Esophagus squamous epithelium (tissue), 5 donors: ENCODE measurements around the gene ATXN1. TPM values are rescaled to one million over a fixed set of nuclear protein-coding genes. Genes with fewer than 3 reads are reported as not detected.

Experiments used
- DNase-seq: peaks from one replicate; lab custom pipeline; 2025; lab: John Stamatoyannopoulos, UW
- H3K27ac ChIP-seq, 4 donors: fragments of 200-600 bp; sonication (generic); one replicate each; pipeline ENCODE4 v1.5.1; 2016 to 2019; ENCODE audit warnings: mild to moderate bottlenecking in 1 of 4
- H3K27me3 ChIP-seq, 4 donors: fragments of 200-600 bp; sonication (generic); 1 replicate in 3 of 4; 2 replicates in 1 of 4; pipeline versions ENCODE4 v1.5.1 to v1.6.0; 2017 to 2021; ENCODE audit warnings: antibody characterized with exemption in 1 of 4
- H3K36me3 ChIP-seq, 3 donors: fragments of 200-600 bp; sonication (generic); one replicate each; pipeline ENCODE4 v1.5.1; 2016 to 2019
- H3K4me1 ChIP-seq, 3 donors: fragments of 200-600 bp; sonication (generic); one replicate each; pipeline ENCODE4 v1.5.1; 2017 to 2019
- H3K4me3 ChIP-seq, 4 donors: fragments of 200-600 bp; sonication (generic); 1 replicate in 3 of 4; 2 replicates in 1 of 4; pipeline ENCODE4 v1.5.1; 2016 to 2019; ENCODE audit warnings: mild to moderate bottlenecking in 2 of 4, moderate library complexity in 1 of 4
- H3K9me3 ChIP-seq, 3 donors: fragments of 200-600 bp; sonication (generic); one replicate each; pipeline ENCODE4 v1.5.1; 2016 to 2019
- CTCF ChIP-seq, 6 experiments: fragments of 450-650 bp in 4 of 6; fragments of 200-600 bp in 2 of 6; sonication (generic) in 2 of 6; IDR thresholded peaks; one replicate each; pipeline ENCODE4 v1.5.1; 2016 to 2019; ENCODE audit warnings: antibody characterized with exemption in 6 of 6, mild to moderate bottlenecking in 4 of 6, moderate library complexity in 4 of 6
- POLR2A ChIP-seq, 4 donors: fragments of 450-650 bp; IDR thresholded peaks; one replicate each; pipeline ENCODE4 v1.6.1; 2017; ENCODE audit warnings: antibody characterized with exemption in 4 of 4, mild to moderate bottlenecking in 4 of 4, moderate library complexity in 3 of 4
- whole genome bisulfite sequencing, 2 donors: methylation state at CpG; one replicate each; pipeline ENCODE4 v1.1.5; 2018; 5-methylcytosine and 5-hydroxymethylcytosine counted together
- intact Hi-C: fragments of 100-400 bp; cut with DNase I; formaldehyde crosslinking; loops from one replicate; pipeline ENCODE4 v1.15.0; 2022
- total RNA-seq, 4 donors: library from RNA; depleted of rRNA; stranded (reverse); fragments of >200 nt; gene quantifications; one replicate each; pipeline ENCODE4 v1.1.0, GENCODE V29; 2016
- donor health status: DM: yes; HTN: yes; CAD: no.

The ATXN1 gene
- total RNA-seq, 4 donors from 2014 or later = 17.5 to 50.5 (median 28.5) TPM

DNA sequence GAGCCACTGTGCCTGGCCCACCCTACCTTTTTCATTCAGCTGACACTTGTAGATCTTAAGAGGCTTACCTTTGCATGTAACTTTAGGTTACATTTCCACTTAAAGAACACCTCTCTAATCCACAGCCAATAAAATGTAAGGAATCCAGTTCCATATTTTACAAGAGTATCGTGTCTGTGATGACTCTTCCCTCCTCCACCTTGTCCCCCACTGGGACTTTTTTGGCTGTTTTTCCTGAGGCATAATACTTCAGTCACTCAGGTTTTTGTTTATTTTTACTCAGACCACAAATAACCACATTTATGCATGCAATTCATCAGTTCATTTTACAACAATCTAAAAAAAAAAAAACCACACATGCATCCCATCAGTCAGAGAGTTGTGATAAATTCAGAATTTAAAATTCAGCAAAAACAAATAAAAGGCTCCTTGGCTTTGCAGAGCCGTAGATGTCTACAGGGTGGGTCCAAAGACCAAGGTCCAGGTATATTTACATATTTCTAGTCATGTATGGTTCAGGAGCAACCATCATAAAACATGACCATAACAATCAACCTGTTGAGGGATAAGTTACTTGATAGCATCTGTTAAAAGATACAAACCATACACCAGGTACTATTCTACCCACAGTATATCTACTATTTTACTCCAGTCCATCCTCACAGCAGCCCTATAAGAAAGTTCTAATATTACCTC, 9.9 kb downstream of the ATXN1 start:
- 76 to 80% methylated on average over 2 of the region's 2 CpGs for WGBS, 2 donors
- peaks cover 0 to 35% (median 0%) of the 10 kb centered on the region in 3 donors for H3K36me3 ChIP-seq
- peak overlapping the region in 2 of 4 donors; percentile 23 to 81 for H3K27ac ChIP-seq
- intact Hi-C loops = no loop called here
- H3K4me3 ChIP-seq = no peak overlapping the region
- DNase-seq = no peak
- TF ChIP-seq CTCF (IDR thresholded peaks at IDR 0.05) = no peak
- TF ChIP-seq POLR2A (IDR thresholded peaks at IDR 0.05) = no peak
- H3K27me3 ChIP-seq = no peaks in the 10 kb centered on the region
- H3K4me1 ChIP-seq = peaks cover 11 to 75% (median 11%) of the 10 kb centered on the region in 3 donors
- no peaks in the 10 kb centered on the region for H3K9me3 ChIP-seq

DNA sequence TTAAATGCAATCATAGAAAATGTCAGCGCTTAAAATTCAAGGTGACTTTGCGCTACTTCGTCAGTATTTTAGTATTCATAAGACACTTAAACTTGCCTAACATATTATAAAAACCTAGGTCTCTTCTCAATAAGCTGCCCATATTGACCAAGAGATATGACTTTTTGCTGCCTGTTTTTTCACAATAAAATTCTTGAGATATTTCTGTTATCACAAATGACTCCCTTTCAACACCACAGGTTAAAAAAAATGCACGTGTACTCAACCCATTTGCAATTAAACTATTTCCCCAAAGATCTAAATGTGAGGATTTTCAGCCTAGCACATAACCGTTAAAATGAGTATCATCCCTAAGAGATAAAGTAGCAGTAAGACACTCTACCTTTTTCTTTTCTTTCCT, 10.7 kb downstream of the ATXN1 start:
- Histone ChIP-seq H3K27me3 (no peaks in the 10 kb centered on the region), H3K27ac (no peak overlapping the region), H3K4me1 (peaks cover 11 to 76% (median 11%) of the 10 kb centered on the region in 3 donors), H3K9me3 (no peaks in the 10 kb centered on the region), H3K36me3 (peaks cover 0 to 35% (median 0%) of the 10 kb centered on the region in 3 donors), H3K4me3 (no peak overlapping the region)
- intact Hi-C loops = no loop called here
- DNase-seq = no peak
- 84 to 96% methylated on average over 5 of the region's 5 CpGs for WGBS, 2 donors
- no peak for TF ChIP-seq POLR2A (IDR thresholded peaks at IDR 0.05)
- TF ChIP-seq CTCF (IDR thresholded peaks at IDR 0.05) = no peak

GRCh38 chr6:16749516-16750485, 11.5 kb downstream of the ATXN1 start:
- Histone ChIP-seq H3K36me3 (peaks cover 0 to 35% (median 0%) of the 10 kb centered on the region in 3 donors), H3K4me3 (no peak overlapping the region), H3K4me1 (peaks cover 11 to 71% (median 11%) of the 10 kb centered on the region in 3 donors), H3K9me3 (no peaks in the 10 kb centered on the region), H3K27ac (no peak overlapping the region), H3K27me3 (no peaks in the 10 kb centered on the region)
- intact Hi-C loops = no loop called here
- DNase-seq = no peak
- 90 to 94% methylated on average over 10 of the region's 10 CpGs for WGBS, 2 donors
- no peak for TF ChIP-seq POLR2A (IDR thresholded peaks at IDR 0.05)
- no peak for TF ChIP-seq CTCF (IDR thresholded peaks at IDR 0.05)

GRCh38 chr6:16748025-16748319, 13.3 kb downstream of the ATXN1 start:
- DNase-seq = no peak
- H3K27me3 ChIP-seq = no peaks in the 10 kb centered on the region
- no peak for TF ChIP-seq POLR2A (IDR thresholded peaks at IDR 0.05)
- TF ChIP-seq CTCF (IDR thresholded peaks at IDR 0.05) = no peak
- WGBS, 2 donors = 54 to 72% methylated on average over 2 of the region's 2 CpGs
- peaks cover 11 to 72% (median 15%) of the 10 kb centered on the region in 3 donors for H3K4me1 ChIP-seq
- intact Hi-C loops = no loop called here
- peaks cover 0 to 35% (median 0%) of the 10 kb centered on the region in 3 donors for H3K36me3 ChIP-seq
- H3K9me3 ChIP-seq = no peaks in the 10 kb centered on the region
- H3K27ac ChIP-seq = peak overlapping the region in 3 of 4 donors; percentile 17 to 68 (median 53)
- no peak overlapping the region for H3K4me3 ChIP-seq
